HUDEP-2 (cell line): ENCODE data around the gene EMILIN3.
A peak's percentile ranks its signal among the peaks of the same experiment; 100 is the strongest.

Experiments
- DNase-seq, 76 experiments: peaks; one replicate each; lab custom pipeline; 2025; ENCODE audit not compliant: unreplicated experiment in 76 of 76; lab: John Stamatoyannopoulos, UW

EMILIN3 gene

DNA sequence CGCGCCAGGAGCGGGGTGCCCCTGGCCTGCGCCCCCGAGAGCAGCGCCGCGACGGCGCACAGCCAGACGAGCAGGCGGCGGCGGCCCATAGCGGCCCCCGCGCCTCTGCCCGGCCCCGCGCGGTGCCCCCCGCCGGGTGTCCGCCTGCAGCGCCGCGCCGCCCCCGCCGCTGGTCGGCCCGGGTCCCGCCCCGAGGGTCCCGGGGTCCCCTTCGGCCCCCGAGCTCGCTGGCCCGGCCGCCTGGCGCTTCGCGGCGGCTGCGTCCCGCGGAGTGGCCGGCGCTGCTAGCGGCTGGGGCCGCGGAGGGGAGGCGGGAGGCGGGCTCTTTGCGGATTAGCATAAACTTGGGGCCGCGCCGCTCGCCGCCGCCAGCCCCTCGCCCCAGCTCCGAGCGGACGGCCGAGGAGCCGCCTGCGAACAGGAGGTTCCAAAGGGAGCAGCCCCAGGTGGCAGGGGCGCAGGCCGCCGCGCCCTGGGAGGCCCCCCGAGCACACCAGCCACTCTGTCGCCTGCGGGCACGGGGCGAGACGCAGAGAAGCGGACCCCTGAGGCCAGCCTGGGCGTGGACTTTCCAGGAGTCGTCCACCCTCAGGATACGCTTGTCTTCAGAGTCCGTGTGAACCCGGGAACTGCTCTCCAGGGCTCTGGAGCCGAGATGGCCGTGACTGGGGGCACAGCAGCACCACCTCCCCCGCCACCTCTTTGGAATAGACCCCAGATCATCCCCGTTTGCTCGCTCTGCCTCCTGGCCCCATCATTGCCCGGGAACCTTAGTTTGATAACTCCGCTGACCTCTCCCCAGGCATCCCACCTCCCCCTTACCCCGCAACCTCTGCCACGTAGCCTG lies at the start of gene EMILIN3:
EMILIN3 (minus strand) TSS at position 273 of the 847 bp plus-strand sequence; CDS start at position 89, 184 bp downstream.
- DNase-seq, result no peak

DNA sequence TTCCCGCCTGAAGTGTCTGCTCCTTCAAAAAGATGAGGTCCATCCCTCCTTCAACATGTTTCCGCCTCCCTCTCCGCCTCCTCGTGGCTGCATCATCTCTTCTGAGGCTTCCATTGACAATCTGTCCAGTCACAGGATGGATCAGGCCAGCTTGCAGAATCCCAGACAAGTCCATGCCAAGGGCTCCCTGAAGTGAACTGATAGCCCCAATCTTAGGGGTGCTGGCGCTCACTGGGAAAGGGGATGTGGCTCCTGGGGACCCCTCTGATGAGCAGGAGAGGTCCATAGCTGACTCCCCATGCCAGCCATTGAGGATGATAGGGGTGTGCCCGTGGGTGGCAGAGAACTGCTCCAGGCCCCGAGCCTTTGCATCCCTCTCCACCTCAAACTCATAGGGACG lies 48.6 kb upstream of the EMILIN3 start:
- DNase-seq, result no peak

GRCh38 chr20:41413169-41413568 lies 46.6 kb upstream of the EMILIN3 start:
- DNase-seq, result no peak

GRCh38 chr20:41412324-41413120 lies 45.9 kb upstream of the EMILIN3 start:
- no peak for DNase-seq

GRCh38 chr20:41411391-41411847 lies 44.8 kb upstream of the EMILIN3 start:
- DNase-seq, result peak in 4 of 76 experiments; percentile 7 to 25 (median 12)

- peak in 7 of 76 experiments; percentile 3 to 30 (median 8) for DNase-seq
These were observed 42.4 kb upstream of the EMILIN3 start for GRCh38 chr20:41408986-41409385.

- peak in 18 of 76 experiments; percentile 2 to 40 (median 20) for DNase-seq
These were observed 41.7 kb upstream of the EMILIN3 start for GRCh38 chr20:41408156-41408794.

- peak in 69 of 76 experiments; percentile 7 to 76 (median 42) for DNase-seq
These were observed 41.0 kb upstream of the EMILIN3 start for GRCh38 chr20:41407607-41408006.

DNA sequence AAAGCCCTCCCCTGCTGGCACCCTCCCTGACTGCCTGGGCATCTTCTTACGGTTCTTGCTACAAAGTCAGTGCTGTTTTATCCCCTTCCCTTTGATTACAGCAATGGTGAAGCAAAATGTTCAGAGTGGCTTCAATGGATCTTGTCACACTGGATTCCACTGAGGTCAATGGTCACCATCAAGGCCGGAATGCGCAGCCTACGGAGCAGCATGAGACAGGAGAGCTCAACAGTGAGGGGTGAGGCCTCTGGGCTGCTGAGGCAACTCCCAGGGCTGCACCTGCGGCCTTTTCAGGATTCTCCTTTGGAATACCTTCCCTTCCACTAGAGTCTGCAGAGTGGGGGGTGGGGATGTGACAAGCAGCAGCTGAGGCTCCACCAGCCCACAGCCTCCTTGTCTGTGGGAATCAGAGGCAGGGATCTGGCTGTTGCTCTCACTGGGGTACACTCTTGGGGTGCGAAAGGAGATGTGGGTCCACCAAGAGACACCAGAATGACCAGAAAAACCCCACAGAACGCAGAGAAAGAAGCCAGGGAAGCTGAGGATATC lies 40.4 kb upstream of the EMILIN3 start:
- DNase-seq, result no peak

DNA sequence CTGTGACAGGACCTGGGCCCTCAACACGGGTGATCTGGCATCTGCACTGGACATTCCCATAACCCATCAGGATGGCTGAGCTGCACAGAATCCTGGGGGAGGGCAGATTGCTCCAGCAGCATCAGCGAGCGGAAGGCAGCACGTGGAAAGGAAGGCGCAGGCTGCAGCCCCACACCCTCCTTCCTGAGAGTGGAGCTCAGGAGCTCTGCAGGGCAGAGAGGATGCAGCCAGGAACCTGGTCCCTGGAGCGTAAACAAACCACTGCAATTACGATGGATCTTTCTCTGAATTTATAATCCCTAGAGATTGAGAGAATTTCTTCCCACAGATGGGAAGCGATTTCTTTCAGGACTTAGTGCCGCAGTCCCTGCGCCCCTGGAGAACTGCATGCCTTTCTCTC lies 39.7 kb upstream of the EMILIN3 start:
- no peak for DNase-seq

GRCh38 chr20:41405436-41405835 lies 38.8 kb upstream of the EMILIN3 start:
- no peak for DNase-seq

DNA sequence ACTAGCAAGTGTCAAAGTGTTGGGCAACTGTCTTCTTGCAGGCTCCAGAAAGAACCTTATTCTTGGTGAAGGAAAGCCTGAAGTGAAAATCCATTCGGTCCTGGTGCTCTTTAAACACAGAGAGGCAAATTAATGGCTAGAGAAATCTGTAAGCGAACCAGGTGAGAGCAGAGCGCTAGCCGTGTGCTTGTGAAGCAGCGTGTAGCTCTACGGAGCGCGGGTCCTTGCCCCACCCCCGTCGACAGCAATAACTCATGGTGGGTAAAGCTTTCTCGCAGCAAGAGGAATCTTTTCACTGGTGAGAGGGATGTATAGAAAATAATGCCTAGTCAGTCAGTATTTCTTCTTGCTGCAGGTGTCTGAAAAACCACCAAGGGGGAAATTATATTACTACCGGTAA lies 37.0 kb upstream of the EMILIN3 start:
- no peak for DNase-seq

GRCh38 chr20:41398408-41398807 lies 31.8 kb upstream of the EMILIN3 start:
- DNase-seq, result no peak

GRCh38 chr20:41395667-41396664 lies 29.3 kb upstream of the EMILIN3 start:
- DNase-seq, result no peak

GRCh38 chr20:41394931-41395666 lies 28.5 kb upstream of the EMILIN3 start:
- DNase-seq, result no peak

GRCh38 chr20:41394081-41394480 lies 27.5 kb upstream of the EMILIN3 start:
- DNase-seq, result no peak

- DNase-seq, result no peak
These were observed 27.1 kb upstream of the EMILIN3 start for GRCh38 chr20:41393705-41394066.

GRCh38 chr20:41392871-41393704 lies 26.5 kb upstream of the EMILIN3 start:
- DNase-seq, result no peak
